GM23248 (cell line): ENCODE data around the gene BMERB1. TPM values are rescaled to one million over a fixed set of nuclear protein-coding genes. Genes with fewer than 3 reads are reported as not detected.

ENCODE experiments used
- DNase-seq: peaks from one replicate; pipeline ENCODE4 v3.0.0-alpha.2; 2015
- H2AFZ ChIP-seq: fragments of 200-600 bp; sonication (generic); 2 replicates; pipeline ENCODE4 v1.6.1; 2016; ENCODE audit warnings: antibody characterized with exemption
- H3F3A ChIP-seq: fragments of 200-600 bp; sonication (generic); 2 replicates; pipeline ENCODE4 v1.6.1; 2016; ENCODE audit warnings: mild to moderate bottlenecking, antibody characterized with exemption, mixed run types; ENCODE audit not compliant: insufficient read depth
- H3K27ac ChIP-seq: fragments of 200-600 bp; sonication (generic); 2 replicates; pipeline ENCODE4 v1.5.1; 2016; ENCODE audit warnings: mild to moderate bottlenecking
- H3K27me3 ChIP-seq: fragments of 200-600 bp; sonication (generic); replicated peaks from 2 replicates; pipeline ENCODE4 v1.6.1; 2016; ENCODE audit warnings: mild to moderate bottlenecking; ENCODE audit not compliant: insufficient read depth
- H3K36me3 ChIP-seq: fragments of 200-600 bp; sonication (generic); 2 replicates; pipeline ENCODE4 v1.6.1; 2016; ENCODE audit warnings: low read depth, mild to moderate bottlenecking
- H3K4me1 ChIP-seq: fragments of 200-600 bp; sonication (generic); 2 replicates; pipeline ENCODE4 v1.6.1; 2016; ENCODE audit warnings: mild to moderate bottlenecking; ENCODE audit not compliant: insufficient read depth
- H3K4me2 ChIP-seq: fragments of 200-600 bp; sonication (generic); one replicate; pipeline ENCODE4 v1.6.1; 2016; ENCODE audit warnings: mild to moderate bottlenecking; ENCODE audit not compliant: unreplicated experiment
- H3K4me3 ChIP-seq: fragments of 200-600 bp; sonication (generic); 2 replicates; pipeline ENCODE4 v1.5.1; 2016; ENCODE audit warnings: mild to moderate bottlenecking
- H3K79me2 ChIP-seq: fragments of 200-600 bp; sonication (generic); 2 replicates; pipeline ENCODE4 v1.6.1; 2016; ENCODE audit warnings: mild to moderate bottlenecking; ENCODE audit not compliant: insufficient read depth
- H3K9ac ChIP-seq: fragments of 200-600 bp; sonication (generic); 2 replicates; pipeline ENCODE4 v1.6.1; 2016; ENCODE audit warnings: mild to moderate bottlenecking
- H3K9me2 ChIP-seq: fragments of 200-600 bp; sonication (generic); 2 replicates; pipeline ENCODE4 v1.6.1; 2016; ENCODE audit warnings: mixed run types, mild to moderate bottlenecking, moderate library complexity; ENCODE audit not compliant: insufficient read depth
- H3K9me3 ChIP-seq: fragments of 200-600 bp; sonication (generic); one replicate; pipeline ENCODE4 v1.6.1; 2017; ENCODE audit warnings: low read depth
- H4K20me1 ChIP-seq: fragments of 200-600 bp; sonication (generic); 2 replicates; pipeline ENCODE4 v1.6.0; 2016; ENCODE audit not compliant: insufficient read depth
- EZH2 ChIP-seq: fragments of 200-600 bp; sonication (generic); IDR thresholded peaks from 2 replicates; pipeline ENCODE4 v1.6.1; 2018; ENCODE audit warnings: antibody characterized with exemption, mild to moderate bottlenecking; ENCODE audit not compliant: insufficient read depth, poor library complexity, severe bottlenecking
- EZH2phosphoT487 ChIP-seq: fragments of 200-600 bp; sonication (generic); IDR thresholded peaks from 2 replicates; pipeline ENCODE4 v1.6.1; 2018; ENCODE audit warnings: antibody characterized with exemption, moderate library complexity, mild to moderate bottlenecking, low read depth; ENCODE audit not compliant: insufficient read depth
- WGBS, 2 experiments: methylation state at CpG; one replicate each; pipeline ENCODE4 v1.1.6; 2015 to 2017; ENCODE audit warnings: low lambda C conversion rate in 2 of 2, low coverage in 1 of 2; ENCODE audit errors: missing lambda C conversion rate in 2 of 2; 5-methylcytosine and 5-hydroxymethylcytosine counted together
- in situ Hi-C: fragments of 300-500 bp; cut with MboI; formaldehyde crosslinking; loops from 2 replicates; pipeline ENCODE4 v1.15.0; 2020
- polyA plus RNA-seq: library from polyadenylated mRNA; unstranded; fragments of >200 nt; fragmentation: Nextera tagmentation; extraction: Ambion mirVana; gene quantifications from 2 replicates; pipeline ENCODE4 v1.2.1, GENCODE V29; 2016
- total RNA-seq: library from RNA; depleted of rRNA; stranded (reverse); fragments of >200 nt; shearing (Covaris generic); gene quantifications from 2 replicates; pipeline ENCODE4 v1.2.3, GENCODE V29; 2014

BMERB1 gene
- total and polyA plus RNA-seq, 2 experiments from 2014 or later = 55.2 to 94.1 TPM

- in situ Hi-C loops = no loop called here
- TF ChIP-seq EZH2 = no peak
- TF ChIP-seq EZH2phosphoT487 = no peak
- Histone ChIP-seq H4K20me1 (no peaks in the 10 kb centered on the region), H3K36me3 (peaks cover 55% of the 10 kb centered on the region), H3F3A (peaks cover 31% of the 10 kb centered on the region), H3K4me2 (no peak overlapping the region), H3K27me3 (no peaks in the 10 kb centered on the region), H3K27ac (no peak overlapping the region), H3K4me1 (no peaks in the 10 kb centered on the region), H2AFZ (no peak overlapping the region), H3K9me3 (no peaks in the 10 kb centered on the region), H3K4me3 (no peak overlapping the region), H3K9ac (no peak overlapping the region), H3K9me2 (no peaks in the 10 kb centered on the region), H3K79me2 (no peaks in the 10 kb centered on the region)
- no peak for DNase-seq
- WGBS, 2 experiments = 96 to 97% methylated on average over 15 of the region's 15 CpGs
Observed at GRCh38 chr16:15597822-15598647, 163.6 kb downstream of the BMERB1 start.

- H3K4me1 ChIP-seq = no peaks in the 10 kb centered on the region
- H4K20me1 ChIP-seq = no peaks in the 10 kb centered on the region
- no peak overlapping the region for H3K9ac ChIP-seq
- H3K27me3 ChIP-seq = no peaks in the 10 kb centered on the region
- H2AFZ ChIP-seq = no peak overlapping the region
- H3K27ac ChIP-seq = no peak overlapping the region
- no peaks in the 10 kb centered on the region for H3K9me2 ChIP-seq
- in situ Hi-C loops = no loop called here
- WGBS, 2 experiments = 94 to 96% methylated on average over 13 to 17 of the region's 17 CpGs
- no peak for TF ChIP-seq EZH2
- TF ChIP-seq EZH2phosphoT487 = no peak
- no peak overlapping the region for H3K4me3 ChIP-seq
- H3K4me2 ChIP-seq = no peak overlapping the region
- no peaks in the 10 kb centered on the region for H3K9me3 ChIP-seq
- no peaks in the 10 kb centered on the region for H3K79me2 ChIP-seq
- DNase-seq = no peak
- peaks cover 62% of the 10 kb centered on the region for H3K36me3 ChIP-seq
- peaks cover 30% of the 10 kb centered on the region for H3F3A ChIP-seq
Observed at GRCh38 chr16:15598648-15599190, 164.3 kb downstream of the BMERB1 start.

GRCh38 chr16:15599303-15600070, 165.1 kb downstream of the BMERB1 start:
- H3K9me2 ChIP-seq = no peaks in the 10 kb centered on the region
- no peak overlapping the region for H2AFZ ChIP-seq
- H3K79me2 ChIP-seq = no peaks in the 10 kb centered on the region
- no peak overlapping the region for H3K4me3 ChIP-seq
- in situ Hi-C loops = no loop called here
- no peaks in the 10 kb centered on the region for H4K20me1 ChIP-seq
- no peak overlapping the region for H3K9ac ChIP-seq
- H3K4me2 ChIP-seq = no peak overlapping the region
- H3K4me1 ChIP-seq = 0 out of 2 replicates have a peak, but pooled peaks cover 1% of the 10 kb centered on the region
- H3K27me3 ChIP-seq = no peaks in the 10 kb centered on the region
- H3K27ac ChIP-seq = no peak overlapping the region
- TF ChIP-seq EZH2phosphoT487 (no peak), EZH2 (no peak)
- no peaks in the 10 kb centered on the region for H3K9me3 ChIP-seq
- peaks cover 58% of the 10 kb centered on the region for H3K36me3 ChIP-seq
- DNase-seq = peak; percentile 14
- WGBS, 2 experiments = 96% methylated on average over 21 of the region's 21 CpGs
- peaks cover 22% of the 10 kb centered on the region for H3F3A ChIP-seq

- Histone ChIP-seq H3K9ac (no peak overlapping the region), H2AFZ (no peak overlapping the region), H3F3A (peaks cover 15% of the 10 kb centered on the region; the same call in 1 of the 2 replicates), H3K36me3 (peaks cover 41% of the 10 kb centered on the region), H3K4me3 (no peak overlapping the region), H3K9me3 (no peaks in the 10 kb centered on the region), H4K20me1 (no peaks in the 10 kb centered on the region), H3K9me2 (no peaks in the 10 kb centered on the region), H3K27me3 (no peaks in the 10 kb centered on the region), H3K79me2 (no peaks in the 10 kb centered on the region), H3K4me1 (peaks cover 10% of the 10 kb centered on the region), H3K4me2 (no peak overlapping the region), H3K27ac (no peak overlapping the region)
- no peak for TF ChIP-seq EZH2phosphoT487
- no peak for TF ChIP-seq EZH2
- WGBS, 2 experiments = 86 to 89% methylated on average over 9 of the region's 9 CpGs
- in situ Hi-C loops = no loop called here
- no peak for DNase-seq
Observed at GRCh38 chr16:15601212-15601879, 167.0 kb downstream of the BMERB1 start.
